Testis (tissue), 3 donors: ENCODE results near the gene CDH12. TPM values are rescaled to one million over a fixed set of nuclear protein-coding genes. Genes with fewer than 3 reads are reported as not detected.
"Not testable (repeated sequence)": the region's sequence is repeated elsewhere in the genome, so short reads cannot be mapped to it uniquely, and the experiment has no call there.

ENCODE experiments used
- DNase-seq: peaks from one replicate; pipeline ENCODE4 v3.0.0-alpha.2; 2019
- H3K27ac ChIP-seq, 2 donors: fragments of 200-600 bp; sonication (generic); one replicate each; pipeline ENCODE4 v1.5.1; 2019
- H3K27me3 ChIP-seq: fragments of 200-600 bp; sonication (generic); one replicate; pipeline ENCODE4 v1.5.1; 2019
- H3K36me3 ChIP-seq: fragments of 200-600 bp; sonication (generic); one replicate; pipeline ENCODE4 v1.5.1; 2017; ENCODE audit warnings: low read depth; ENCODE audit errors: missing control alignments
- H3K4me1 ChIP-seq: fragments of 200-600 bp; sonication (generic); one replicate; pipeline ENCODE4 v1.5.1; 2019
- H3K4me3 ChIP-seq, 2 donors: fragments of 200-600 bp; sonication (generic); one replicate each; pipeline ENCODE4 v1.5.1; 2017 to 2019
- H3K9me3 ChIP-seq: fragments of 200-600 bp; sonication (generic); one replicate; pipeline ENCODE4 v1.5.1; 2017
- POLR2A ChIP-seq: fragments of 450-650 bp; IDR thresholded peaks from one replicate; pipeline ENCODE4 v1.6.1; 2017; ENCODE audit warnings: antibody characterized with exemption, mild to moderate bottlenecking, moderate library complexity
- WGBS, 2 donors: methylation state at CpG; one replicate each; pipeline ENCODE4 v1.1.5; 2018; 5-methylcytosine and 5-hydroxymethylcytosine counted together
- intact Hi-C: fragments of 100-400 bp; cut with DNase I; formaldehyde crosslinking; loops from one replicate; pipeline ENCODE4 v1.15.1; 2023; ENCODE audit warnings: low total_unique reads
- polyA plus RNA-seq: library from polyadenylated mRNA; stranded (reverse); fragments of 350-450 nt; fragmentation: Illumina TruSeq; extraction: RNeasy Lipid Tissue Mini Kit (QIAGEN cat#74804); gene quantifications from one replicate; pipeline ENCODE4 v1.2.3, GENCODE V29; 2014; ENCODE audit warnings: low read depth, low replicate concordance; ENCODE audit not compliant: insufficient read depth
- total RNA-seq, 2 donors: library from RNA; depleted of rRNA; stranded (reverse); fragments of >200 nt; gene quantifications; one replicate each; pipeline ENCODE4 v1.2.3, GENCODE V29; 2016
- TF ChIP-seq, protein P1 (sequence below), 3 experiments: fragments of 450-650 bp in 2 of 3; fragments of 200-600 bp in 1 of 3; sonication (generic) in 1 of 3; IDR thresholded peaks; one replicate each; pipeline ENCODE4 v1.5.1; 2016 to 2019; ENCODE audit warnings: antibody characterized with exemption in 3 of 3, mild to moderate bottlenecking in 2 of 3, moderate library complexity in 1 of 3

The CDH12 gene
- total and polyA plus RNA-seq, 3 donors from 2014 or later: 0.87 to 2.3 (median 2.3) TPM

GRCh38 chr5:22896152-22896551, 43.0 kb upstream of the CDH12 start:
- TF ChIP-seq, protein P1, sequence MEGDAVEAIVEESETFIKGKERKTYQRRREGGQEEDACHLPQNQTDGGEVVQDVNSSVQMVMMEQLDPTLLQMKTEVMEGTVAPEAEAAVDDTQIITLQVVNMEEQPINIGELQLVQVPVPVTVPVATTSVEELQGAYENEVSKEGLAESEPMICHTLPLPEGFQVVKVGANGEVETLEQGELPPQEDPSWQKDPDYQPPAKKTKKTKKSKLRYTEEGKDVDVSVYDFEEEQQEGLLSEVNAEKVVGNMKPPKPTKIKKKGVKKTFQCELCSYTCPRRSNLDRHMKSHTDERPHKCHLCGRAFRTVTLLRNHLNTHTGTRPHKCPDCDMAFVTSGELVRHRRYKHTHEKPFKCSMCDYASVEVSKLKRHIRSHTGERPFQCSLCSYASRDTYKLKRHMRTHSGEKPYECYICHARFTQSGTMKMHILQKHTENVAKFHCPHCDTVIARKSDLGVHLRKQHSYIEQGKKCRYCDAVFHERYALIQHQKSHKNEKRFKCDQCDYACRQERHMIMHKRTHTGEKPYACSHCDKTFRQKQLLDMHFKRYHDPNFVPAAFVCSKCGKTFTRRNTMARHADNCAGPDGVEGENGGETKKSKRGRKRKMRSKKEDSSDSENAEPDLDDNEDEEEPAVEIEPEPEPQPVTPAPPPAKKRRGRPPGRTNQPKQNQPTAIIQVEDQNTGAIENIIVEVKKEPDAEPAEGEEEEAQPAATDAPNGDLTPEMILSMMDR (IDR thresholded peaks at IDR 0.05): no peak
- no peak for TF ChIP-seq POLR2A
- 84 to 86% methylated on average over 5 of the region's 5 CpGs for WGBS, 2 donors

GRCh38 chr5:22892441-22892840, 39.3 kb upstream of the CDH12 start:
- TF ChIP-seq, protein P1 (IDR thresholded peaks at IDR 0.05): no peak
- no peak for TF ChIP-seq POLR2A

More at GRCh38 chr5:22896152-22896551, 43.0 kb upstream of the CDH12 start:
- Histone ChIP-seq H3K27ac (no peak overlapping the region), H3K4me3 (no peak overlapping the region), H3K4me1 (no peaks in the 10 kb centered on the region), H3K27me3 (no peaks in the 10 kb centered on the region), H3K9me3 (no peaks in the 10 kb centered on the region), H3K36me3 (no peaks in the 10 kb centered on the region)
- intact Hi-C loops: no loop called here
- DNase-seq: no peak

DNA sequence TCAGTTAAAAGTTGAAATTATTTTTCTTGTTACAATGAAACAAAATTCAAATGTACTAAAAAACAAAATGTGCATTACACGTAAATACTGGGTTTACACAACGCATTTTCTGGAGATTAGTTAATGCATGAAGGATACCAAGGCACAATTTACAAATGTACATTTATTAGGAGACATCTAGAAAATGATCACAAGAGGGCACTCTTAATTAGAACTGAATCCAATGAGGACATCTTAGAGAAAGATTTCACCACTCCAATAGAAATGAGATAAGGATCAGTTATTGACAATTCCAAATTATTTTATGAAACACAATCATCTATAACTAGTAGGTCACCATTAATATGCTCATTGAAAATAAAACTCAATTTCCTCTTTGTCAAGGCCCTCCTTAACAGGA, 36.6 kb upstream of the CDH12 start:
- intact Hi-C loops: no loop called here
- H3K9me3 ChIP-seq: no peaks in the 10 kb centered on the region
- H3K27me3 ChIP-seq: no peaks in the 10 kb centered on the region
- 82 to 83% methylated on average over 2 of the region's 2 CpGs for WGBS, 2 donors
- no peak overlapping the region for H3K27ac ChIP-seq
- no peaks in the 10 kb centered on the region for H3K36me3 ChIP-seq
- H3K4me3 ChIP-seq: no peak overlapping the region
- no peak for TF ChIP-seq POLR2A
- TF ChIP-seq, protein P1 (IDR thresholded peaks at IDR 0.05): no peak
- no peak for DNase-seq
- no peaks in the 10 kb centered on the region for H3K4me1 ChIP-seq

More at GRCh38 chr5:22892441-22892840, 39.3 kb upstream of the CDH12 start:
- 52 to 61% methylated on average over 4 of the region's 4 CpGs for WGBS, 2 donors
- no peaks in the 10 kb centered on the region for H3K27me3 ChIP-seq
- no peak for DNase-seq
- intact Hi-C loops: no loop called here
- no peaks in the 10 kb centered on the region for H3K4me1 ChIP-seq
- H3K36me3 ChIP-seq: no peaks in the 10 kb centered on the region
- no peak overlapping the region for H3K4me3 ChIP-seq
- no peaks in the 10 kb centered on the region for H3K9me3 ChIP-seq
- no peak overlapping the region for H3K27ac ChIP-seq

GRCh38 chr5:22887566-22887965, 34.4 kb upstream of the CDH12 start:
- Histone ChIP-seq H3K27me3 (no peaks in the 10 kb centered on the region), H3K27ac (no peak overlapping the region), H3K4me3 (no peak overlapping the region), H3K9me3 (no peaks in the 10 kb centered on the region), H3K4me1 (no peaks in the 10 kb centered on the region), H3K36me3 (no peaks in the 10 kb centered on the region)
- TF ChIP-seq, protein P1 (IDR thresholded peaks at IDR 0.05): no peak
- TF ChIP-seq POLR2A: no peak
- intact Hi-C loops: no loop called here
- 44 to 66% methylated on average over 3 of the region's 3 CpGs for WGBS, 2 donors
- DNase-seq: no peak

DNA sequence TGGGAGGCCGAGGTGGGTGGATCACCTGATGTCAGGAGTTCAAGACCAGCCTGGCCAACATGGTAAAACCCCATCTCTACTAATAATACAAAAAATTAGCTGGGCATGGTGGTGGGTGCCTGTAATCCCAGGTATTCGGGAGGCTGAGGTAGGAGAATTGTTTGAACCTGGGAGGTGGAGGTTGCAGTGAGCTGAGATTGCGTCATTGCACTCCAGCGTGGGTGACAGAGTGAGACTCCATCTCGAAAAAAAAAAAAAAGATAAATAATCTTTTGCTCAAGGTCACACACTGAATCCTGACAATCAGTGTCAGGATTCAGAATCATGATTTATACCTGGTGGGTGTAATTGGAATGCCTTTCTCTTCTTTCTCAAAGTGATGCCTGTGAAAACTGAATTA, 5.8 kb upstream of the CDH12 start:
- 82 to 88% methylated on average over 5 of the region's 5 CpGs for WGBS, 2 donors
- H3K4me1 ChIP-seq, H3K4me3 ChIP-seq, DNase-seq, H3K27ac ChIP-seq, H3K27me3 ChIP-seq, H3K9me3 ChIP-seq, intact Hi-C loops, H3K36me3 ChIP-seq: not testable (repeated sequence)
